ENCODE measurements around the gene CDKAL1. TPM values are rescaled to one million over a fixed set of nuclear protein-coding genes. Genes with fewer than 3 reads are reported as not detected.
"Not testable (repeated sequence)": the region's sequence is repeated elsewhere in the genome, so short reads cannot be mapped to it uniquely, and the experiment has no call there.

Gene CDKAL1
- total RNA-seq, 1 experiment from 2014 or later: 23.4 TPM

DNA sequence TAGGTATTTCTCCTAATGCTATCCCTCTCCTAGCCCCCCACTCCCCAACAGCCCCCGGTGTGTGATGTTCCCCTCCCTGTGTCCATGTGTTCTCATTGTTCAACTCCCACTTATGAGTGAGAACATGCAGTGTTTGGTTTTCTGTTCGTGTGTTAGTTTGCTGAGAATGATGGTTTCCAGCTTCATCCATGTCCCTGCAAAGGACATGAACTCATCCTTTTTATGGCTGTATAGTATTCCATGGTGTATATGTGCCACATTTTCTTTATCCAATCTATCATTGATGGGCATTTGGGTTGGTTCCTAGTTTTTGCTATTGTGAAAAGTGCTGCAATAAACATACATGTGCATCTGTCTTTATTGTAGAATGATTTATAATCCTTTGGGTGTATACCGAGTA lies 56.2 kb downstream of the CDKAL1 start:
- not testable (repeated sequence) for DNase-seq (ENCODE audit: low spot score)

DNA sequence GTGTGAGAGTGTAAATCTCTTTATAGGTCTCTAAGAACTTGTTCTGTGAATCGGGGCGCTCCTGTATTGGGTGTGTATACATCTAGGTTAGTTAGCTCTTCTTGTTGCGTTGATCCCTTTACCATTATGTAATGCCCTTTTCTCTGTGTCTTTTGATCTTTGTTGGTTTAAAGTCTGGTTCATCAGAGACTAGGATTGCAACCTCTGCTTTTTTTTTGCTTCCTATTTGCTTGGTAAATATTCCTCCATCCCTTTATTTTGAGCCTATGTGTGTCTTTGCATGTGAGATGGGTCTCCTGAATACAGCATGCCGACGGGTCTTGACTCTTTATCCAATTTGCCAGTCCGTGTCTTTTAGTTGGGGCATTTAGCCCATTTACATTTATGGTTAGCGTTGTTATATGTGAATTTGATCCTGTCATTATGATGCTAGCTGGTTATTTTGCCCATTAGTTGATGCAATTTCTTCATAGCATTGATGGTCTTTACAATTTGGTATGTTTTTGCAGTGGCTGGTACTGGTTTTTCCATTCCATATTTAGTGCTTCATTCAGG lies 60.1 kb downstream of the CDKAL1 start:
- not testable (repeated sequence) for DNase-seq (ENCODE audit: low spot score)

DNA sequence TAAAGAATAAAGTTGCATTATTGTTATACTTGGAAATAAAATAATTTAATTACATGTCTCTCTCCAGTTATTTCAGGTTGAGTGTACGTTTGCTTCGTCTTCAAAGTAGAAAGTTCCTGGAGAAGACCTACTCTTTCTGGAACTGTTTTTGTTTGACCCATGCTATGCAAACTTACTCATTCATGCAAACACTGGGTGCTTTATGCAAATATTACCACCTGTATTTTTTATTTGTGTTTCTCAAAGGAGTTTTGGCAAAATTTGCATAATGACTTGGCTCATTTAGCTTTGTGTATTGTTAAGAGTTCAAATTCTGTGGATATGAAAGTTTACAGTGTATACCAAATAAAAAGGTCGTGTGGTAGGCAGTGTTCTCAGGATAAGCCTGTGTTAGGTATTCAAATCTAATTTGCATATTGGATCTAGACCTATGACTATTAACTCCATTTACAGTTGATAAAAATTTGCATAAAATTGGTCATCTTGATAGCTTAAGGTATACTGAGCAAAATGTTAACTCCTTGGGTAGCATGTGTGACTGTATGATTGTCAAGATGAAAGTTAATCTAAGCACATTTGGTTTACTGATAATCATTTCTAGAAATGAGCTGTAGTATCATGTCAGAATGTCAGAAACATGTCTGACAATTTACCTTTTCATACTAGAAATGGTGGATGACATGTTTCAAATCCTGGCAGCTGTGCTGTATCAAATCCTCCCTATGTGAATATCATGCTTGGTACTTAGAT lies 65.2 kb downstream of the CDKAL1 start:
- no peak for DNase-seq (ENCODE audit: low spot score)

DNA sequence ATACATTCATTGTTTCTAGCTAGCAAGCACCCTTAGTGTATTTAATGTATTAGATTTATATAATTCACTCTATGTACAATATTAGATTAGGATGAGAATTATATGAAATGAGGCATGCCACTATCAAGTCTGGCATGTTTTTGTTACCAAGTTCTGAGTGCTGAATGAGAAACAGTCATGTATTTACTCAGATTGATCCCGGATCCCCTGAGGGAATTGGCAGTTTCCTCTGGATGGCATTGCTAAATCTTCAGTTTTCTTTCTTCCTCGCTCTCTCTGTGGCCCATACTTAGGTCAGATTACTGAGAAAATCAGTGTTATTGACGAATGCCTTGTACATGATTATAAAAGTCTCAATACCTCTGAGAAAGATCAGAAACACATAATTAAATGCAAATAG lies 66.6 kb downstream of the CDKAL1 start:
- DNase-seq (ENCODE audit: low spot score): no peak

DNA sequence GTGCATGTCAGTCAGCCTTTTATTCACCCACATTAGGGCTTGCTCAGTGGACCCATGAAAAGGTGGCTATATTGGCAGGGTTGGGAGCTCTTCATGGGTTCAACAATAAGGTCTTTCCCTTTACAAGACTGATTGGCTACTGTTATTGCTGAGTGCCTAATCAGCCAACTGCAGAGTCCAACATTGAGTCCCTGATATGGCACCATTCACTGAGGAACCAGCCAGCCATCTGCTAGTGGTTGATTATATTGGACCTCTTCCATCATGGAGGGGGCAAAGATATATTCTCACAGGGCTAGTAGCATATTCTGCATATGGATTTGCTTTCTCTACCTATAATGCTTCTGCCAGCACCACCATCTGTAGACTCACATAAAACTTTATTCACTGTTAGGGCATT lies 69.9 kb downstream of the CDKAL1 start:
- no peak for DNase-seq (ENCODE audit: low spot score)

DNA sequence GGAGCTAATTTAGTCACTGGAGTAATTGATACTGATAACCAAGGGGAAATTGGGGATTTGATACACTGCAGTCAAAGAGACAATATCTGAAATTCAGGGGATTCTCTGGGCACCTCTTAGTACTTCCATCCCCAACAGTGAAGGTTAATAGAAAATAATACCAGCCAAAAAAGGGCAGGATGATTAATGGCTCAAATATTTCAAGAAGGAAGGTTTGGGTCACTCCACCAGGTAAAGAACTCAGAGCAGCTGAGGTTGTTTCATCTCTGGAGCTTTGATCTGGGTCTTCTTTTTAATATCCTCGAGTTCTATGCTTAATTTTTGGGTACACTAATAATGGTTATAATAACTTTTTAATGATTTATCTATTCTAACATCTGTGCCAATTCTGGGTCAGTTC lies 70.8 kb downstream of the CDKAL1 start:
- no peak for DNase-seq (ENCODE audit: low spot score)

DNA sequence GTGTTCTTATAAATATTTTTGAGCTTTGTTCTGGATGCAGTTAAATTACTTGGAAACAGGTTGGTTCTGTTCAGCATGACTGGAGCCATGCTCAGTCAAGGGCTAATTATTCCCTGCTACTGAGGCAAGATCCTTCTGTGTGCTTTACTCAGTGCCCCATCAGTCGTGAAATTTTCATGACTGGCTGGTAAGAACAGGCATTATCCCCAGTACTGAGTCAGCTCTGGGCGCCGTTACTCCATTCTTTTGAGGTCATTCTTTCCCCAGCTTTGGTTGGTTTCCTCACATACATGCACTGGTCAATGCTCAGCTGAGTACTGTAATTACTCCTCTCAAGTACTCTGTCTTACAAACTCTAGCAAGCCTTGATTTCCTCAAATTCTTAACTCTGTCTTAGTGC lies 71.3 kb downstream of the CDKAL1 start:
- no peak for DNase-seq (ENCODE audit: low spot score)

DNA sequence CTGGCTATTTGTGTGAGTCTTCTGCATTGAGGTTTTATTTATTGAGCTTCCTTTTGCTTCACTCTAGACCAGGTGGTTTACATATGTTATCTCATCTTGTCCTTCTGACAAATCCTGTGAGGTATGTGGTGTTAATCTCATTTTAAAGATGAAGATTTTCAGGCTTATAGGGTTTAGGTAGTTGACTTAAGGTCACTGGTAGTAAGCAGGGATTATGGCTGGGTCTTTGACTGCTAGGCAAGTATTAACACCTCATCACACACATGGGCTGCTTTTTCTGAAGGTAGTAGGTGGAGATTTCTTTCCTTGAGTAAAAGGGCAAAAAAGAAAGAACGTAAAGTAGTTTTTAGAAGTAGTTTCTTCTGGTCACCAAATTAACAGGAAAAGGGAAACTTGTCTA lies 72.6 kb downstream of the CDKAL1 start:
- no peak for DNase-seq (ENCODE audit: low spot score)

DNA sequence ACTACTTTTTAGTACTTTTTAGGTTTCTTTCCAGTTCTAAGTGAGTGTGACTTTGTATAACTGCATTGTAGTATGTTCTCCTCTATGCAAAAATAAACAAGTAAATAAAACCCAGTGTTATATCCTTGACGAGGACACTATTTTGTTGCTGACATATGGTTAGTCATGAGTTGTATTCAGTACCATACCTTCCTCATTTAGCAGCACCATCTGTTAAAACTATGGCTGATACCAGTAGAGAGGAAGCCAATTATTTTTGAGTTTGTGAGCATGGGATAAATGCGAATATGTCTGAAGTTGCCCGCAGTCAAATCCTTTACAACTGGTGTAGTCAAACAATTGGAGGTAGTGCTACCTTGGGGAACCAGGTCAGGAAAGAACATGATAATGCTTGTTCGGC lies 74.1 kb downstream of the CDKAL1 start:
- no peak for DNase-seq (ENCODE audit: low spot score)

DNA sequence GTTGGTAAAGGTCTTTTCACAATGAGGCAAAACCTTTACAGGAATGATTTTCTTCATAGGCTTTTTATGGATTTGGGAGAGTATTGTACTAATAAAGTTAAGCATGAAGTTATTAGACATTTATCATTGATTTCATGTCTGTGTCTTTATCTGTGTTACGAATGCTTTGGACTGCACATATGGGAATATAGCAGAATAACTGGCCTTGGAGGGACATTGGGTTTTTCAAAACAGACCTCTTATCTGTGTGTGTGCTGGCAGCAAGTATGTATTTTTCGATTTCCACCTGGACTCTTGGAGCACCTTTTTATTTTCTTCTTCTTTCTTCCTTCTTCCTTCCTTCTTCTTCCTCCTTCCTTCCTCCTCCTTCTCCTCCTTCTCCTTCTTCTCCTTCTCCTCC lies 74.6 kb downstream of the CDKAL1 start:
- no peak for DNase-seq (ENCODE audit: low spot score)

DNA sequence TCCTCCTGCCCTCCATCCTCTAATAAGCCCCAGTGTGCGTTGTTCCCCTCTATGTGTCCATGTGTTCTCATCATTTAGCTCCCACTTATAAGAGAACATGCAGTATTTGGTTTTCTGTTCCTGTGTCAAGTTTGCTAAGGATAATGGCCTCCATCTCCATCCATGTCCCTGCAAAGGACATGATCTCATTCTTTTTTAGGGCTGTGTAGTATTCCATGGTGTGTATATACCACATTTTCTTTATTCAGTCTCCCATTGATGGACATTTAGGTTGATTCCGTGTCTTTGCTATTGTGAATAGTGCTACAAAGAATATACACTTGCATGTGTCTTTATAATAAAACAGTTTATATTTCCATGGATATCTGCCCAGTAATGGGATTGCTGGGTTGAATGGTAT lies 75.7 kb downstream of the CDKAL1 start:
- DNase-seq (ENCODE audit: low spot score): not testable (repeated sequence)

DNA sequence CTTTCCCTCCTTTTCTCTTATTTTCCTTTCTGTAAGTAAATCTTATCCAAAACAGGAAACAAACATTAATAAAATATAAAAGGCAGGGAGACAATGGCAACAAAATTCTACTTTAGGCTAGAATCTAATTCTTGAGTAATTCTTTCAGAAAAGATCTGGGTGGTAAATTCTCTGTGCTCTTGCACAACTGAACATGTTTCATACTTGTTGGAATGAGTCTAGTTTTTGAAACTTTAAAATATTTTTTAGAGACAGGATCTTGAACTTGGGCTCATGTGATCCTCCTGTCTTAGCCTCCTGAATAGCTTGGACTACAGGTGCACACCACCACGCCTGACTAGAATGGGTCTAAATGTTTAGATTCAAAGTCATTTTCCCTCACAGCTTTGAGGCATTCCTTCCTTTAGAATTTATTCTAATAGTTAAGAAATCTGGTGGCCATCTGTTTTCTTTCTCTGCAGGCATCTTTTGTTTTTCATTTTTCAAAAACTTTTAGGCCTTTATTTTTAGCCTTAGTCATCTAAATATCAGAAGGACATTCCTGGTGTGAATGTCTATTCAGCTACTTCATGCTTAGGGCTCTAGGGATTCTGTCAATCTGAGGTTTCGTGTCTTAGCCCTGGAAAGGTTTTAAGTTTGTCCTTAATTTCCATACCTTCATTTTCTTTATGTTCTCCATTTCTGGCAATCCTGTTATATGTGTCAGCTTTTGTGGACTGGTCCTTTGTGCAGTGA lies 76.5 kb downstream of the CDKAL1 start:
- no peak for DNase-seq (ENCODE audit: low spot score)

DNA sequence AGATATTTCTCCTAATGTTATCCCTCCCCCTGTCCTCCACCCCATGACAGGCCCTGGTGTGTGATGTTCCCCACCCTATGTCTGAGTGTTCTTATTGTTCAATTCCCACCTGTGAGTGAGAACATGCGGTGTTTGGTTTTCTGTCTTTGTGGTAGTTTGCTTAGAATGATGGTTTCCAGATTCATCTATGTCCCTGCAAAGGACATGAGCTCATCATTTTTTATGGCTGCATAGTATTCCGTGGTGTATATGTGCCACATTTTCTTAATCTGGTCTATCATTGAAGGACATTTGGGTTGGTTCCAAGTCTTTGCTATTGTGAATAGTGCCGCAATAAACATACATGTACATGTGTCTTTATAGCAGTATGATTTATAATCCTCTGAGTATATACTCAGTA lies 83.3 kb downstream of the CDKAL1 start:
- not testable (repeated sequence) for DNase-seq (ENCODE audit: low spot score)

DNA sequence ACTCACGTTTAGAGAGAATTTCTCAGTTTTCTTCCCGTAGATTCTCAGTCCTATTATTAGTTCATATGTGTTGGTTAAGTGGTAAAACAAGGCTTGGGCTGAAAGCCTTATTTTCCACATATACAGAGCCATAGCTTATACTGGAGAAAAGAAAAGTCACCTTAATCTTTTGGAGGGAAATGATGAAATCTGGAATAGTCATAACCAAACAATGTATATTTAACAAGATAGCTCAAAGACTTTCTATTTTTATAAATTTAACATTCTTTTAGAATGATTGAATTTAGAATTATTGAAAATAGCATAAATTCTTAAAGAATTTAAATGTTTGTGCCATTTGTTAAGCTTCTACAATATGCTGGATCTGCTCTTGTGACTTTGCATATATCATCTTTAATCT lies 85.8 kb downstream of the CDKAL1 start:
- DNase-seq (ENCODE audit: low spot score): no peak

DNA sequence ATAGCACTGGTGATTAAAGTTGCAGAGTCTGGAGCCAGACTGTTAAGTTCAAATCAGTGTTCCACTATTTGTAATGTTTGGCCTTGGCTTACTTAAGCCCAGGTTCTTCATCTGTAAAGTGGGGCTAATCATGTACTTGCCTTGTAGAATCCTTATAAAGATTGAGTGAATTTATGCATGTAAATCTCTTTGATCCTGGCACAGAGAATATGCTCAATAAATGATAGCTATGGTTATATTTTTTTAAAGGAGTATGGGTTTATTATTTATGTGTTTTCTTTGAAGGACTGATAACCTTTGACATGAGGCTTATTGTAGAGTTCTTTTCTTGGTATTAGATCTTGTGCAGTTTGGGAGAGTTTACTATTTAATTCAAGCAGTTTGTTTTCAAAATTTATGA lies 89.5 kb downstream of the CDKAL1 start:
- no peak for DNase-seq (ENCODE audit: low spot score)

DNA sequence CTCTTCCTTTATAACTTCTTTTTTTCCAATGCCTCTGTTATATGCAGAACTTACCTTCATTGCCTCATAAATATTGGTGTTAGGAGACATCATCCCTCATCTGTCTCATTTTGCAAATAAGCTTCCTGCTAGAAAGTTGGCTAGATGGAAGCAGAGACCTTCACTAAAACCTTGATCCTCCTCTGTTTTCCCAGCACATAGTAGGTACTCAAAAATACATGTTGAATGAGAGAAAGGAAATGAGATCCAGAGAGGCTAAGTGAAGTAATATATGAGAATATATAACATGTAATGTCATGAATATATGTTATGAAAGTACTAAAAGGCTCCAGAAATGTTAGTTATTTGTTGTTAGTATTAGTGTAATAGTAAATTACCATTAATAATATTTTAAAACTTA lies 91.9 kb downstream of the CDKAL1 start:
- no peak for DNase-seq (ENCODE audit: low spot score)

DNA sequence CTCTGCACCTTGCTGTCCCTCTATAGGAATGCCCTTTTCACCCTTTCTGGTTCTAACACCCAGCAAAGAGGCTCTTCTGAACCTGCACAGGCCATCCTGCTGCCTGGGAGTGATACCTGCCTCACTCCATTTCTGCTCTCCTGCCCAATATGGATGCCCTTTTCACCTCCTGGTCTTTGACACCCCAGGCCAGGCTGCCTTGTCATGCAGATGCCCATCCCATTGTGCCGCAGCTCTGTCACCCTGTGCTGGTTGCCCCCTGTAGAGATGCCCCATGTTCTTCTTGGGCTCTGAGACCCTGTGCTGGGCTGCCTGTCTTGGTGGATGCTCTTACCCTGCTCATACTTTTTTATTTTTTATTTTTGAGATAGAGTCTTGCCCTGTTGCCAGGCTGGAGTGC lies 95.3 kb downstream of the CDKAL1 start:
- DNase-seq (ENCODE audit: low spot score): no peak

DNA sequence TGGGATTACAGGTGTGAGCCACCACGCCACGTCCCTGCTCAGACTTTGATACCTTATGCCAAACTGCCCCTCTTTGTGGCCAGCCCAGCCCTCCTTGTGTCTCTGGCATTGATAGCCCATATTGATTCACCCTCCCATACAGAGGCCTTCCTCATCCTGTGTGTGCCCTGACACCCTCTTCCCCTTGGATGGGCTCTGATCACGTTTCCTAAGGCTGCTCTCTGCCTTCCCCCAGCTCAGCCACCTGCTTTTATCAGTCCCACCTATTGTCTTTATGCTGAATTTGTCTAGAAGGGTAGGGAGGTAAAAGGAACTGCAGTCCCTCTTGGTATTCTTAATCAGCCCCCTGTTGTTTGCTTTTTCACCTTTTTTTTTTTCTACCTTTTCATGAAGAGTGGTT lies 95.9 kb downstream of the CDKAL1 start:
- no peak for DNase-seq (ENCODE audit: low spot score)

DNA sequence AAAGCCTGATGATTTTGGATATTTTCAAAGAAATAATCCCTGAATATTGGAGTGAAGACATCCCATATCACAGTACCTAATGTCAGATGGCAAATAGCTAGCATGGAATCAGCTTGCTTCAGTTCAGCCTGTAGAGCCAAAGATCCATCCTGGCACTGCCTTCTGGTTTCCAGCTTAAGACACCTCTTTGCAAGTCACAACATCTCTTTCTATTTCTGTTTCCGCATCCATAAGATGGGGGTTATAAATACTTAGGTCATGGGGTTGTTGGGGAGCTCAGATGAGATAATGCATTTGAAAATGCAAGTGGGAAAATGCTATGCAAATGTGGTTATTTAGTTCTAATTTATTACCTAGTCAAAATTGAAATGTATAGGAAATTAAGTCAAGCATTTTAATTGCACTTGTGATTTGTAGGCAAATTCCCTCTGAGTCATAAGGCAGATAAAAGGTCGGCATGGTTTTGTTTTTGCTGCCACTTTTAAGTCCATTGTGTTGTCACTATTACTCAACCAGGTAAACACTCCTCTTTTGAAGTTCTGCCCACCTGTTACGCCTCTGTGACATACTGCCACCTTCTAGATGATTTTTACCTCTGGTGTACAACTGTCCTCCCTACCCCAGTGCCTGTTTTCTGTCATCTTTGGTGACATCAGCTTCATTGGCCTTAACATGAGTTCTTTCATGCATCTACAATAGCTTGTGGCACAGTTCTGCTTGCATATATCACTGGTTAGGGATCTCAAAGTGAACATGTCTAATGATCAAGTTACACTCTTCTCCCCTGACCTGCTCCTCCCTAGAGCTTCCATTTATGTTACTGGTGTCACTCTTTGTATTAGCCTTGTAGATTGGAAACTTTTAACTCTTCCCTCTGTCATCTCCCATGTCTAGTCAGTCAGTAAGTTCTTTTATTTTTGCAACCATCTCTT lies 96.6 kb downstream of the CDKAL1 start:
- DNase-seq (ENCODE audit: low spot score): no peak

DNA sequence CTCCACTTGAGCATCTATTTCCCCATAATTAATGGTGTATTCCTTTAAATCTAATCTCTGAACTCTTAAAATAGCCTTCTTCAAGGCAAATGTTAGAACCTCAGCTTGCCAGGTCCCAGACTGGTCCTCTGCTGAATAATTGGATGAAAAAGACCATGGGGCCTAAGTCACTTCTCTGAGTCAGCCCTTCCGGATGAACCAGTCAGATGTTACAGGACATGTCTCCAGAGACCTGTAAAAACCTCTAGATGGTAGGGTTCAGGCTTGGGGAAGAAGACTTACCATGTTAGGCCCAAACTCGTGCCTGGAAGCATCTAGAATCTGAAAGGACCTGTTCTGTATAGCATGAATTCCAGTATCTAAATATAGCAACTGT lies 97.3 kb downstream of the CDKAL1 start:
- DNase-seq (ENCODE audit: low spot score): no peak

DNA sequence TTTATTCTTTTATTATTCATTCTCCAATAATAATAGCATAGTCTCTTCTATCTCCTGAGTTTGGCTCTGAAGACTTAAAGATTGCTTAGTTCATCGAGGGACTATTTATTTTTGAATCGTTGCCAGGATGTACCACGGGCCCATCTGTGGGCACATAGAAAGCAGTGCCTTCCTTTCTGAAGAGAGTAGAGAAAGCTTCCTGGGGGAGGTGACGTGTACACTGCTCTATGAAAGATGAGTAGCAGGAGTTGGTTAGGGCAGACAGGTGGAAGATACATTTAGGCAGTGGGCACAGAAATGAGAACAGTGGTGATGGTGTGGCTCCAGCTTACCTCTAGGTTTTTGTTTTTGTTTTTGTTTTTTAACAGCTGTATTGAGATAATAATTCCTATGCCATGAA lies 98.4 kb downstream of the CDKAL1 start:
- DNase-seq (ENCODE audit: low spot score): no peak

Measured in A172 (cell line).